ENCODE measurements around the gene RELN.

DNA sequence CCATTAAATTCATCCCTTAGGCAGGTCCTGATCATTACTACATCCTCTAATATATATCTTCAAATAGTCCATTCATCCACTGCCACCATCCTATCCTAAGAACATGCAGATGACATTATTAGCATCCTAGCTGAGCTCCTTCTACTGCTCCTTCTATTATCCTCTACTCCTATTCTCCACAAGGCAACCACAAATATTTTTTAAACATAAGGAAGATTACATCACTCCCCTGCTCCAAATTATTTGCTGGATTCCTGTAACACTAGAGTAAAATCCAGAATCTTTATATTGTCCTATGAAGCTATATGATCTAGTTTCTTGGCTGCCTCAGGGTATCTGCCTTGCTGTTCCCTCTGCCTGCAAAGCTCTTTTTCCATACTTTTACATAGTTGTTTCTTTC is 367.2 kb downstream of the RELN start:
- TF ChIP-seq FOXK2 (IDR thresholded peaks at IDR 0.05) = no peak
- no peak for TF ChIP-seq SP1 (IDR thresholded peaks at IDR 0.05)
- no peak for TF ChIP-seq SUZ12 (IDR thresholded peaks at IDR 0.05)
- no peak for TF ChIP-seq HDGF (IDR thresholded peaks at IDR 0.05; ENCODE audit: borderline replicate concordance)
- TF ChIP-seq BHLHE40 (IDR thresholded peaks at IDR 0.05; ENCODE audit: borderline replicate concordance) = no peak
- TF ChIP-seq ARNT (IDR thresholded peaks at IDR 0.05) = no peak
- TF ChIP-seq LEF1 (IDR thresholded peaks at IDR 0.05; ENCODE audit: borderline replicate concordance) = no peak
- TF ChIP-seq ZNF384 (IDR thresholded peaks at IDR 0.05) = no peak
- no peak for TF ChIP-seq CTBP1 (IDR thresholded peaks at IDR 0.05; ENCODE audit: borderline replicate concordance)
- no peak for TF ChIP-seq NFRKB (IDR thresholded peaks at IDR 0.05)
- no peak for TF ChIP-seq FOXM1 (IDR thresholded peaks at IDR 0.05; ENCODE audit: borderline replicate concordance)

Measured in HEK293T (cell line).